ENCODE measurements around the gene CDC42EP4. TPM values are rescaled to one million over a fixed set of nuclear protein-coding genes. Genes with fewer than 3 reads are reported as not detected.

The CDC42EP4 gene, protein sequence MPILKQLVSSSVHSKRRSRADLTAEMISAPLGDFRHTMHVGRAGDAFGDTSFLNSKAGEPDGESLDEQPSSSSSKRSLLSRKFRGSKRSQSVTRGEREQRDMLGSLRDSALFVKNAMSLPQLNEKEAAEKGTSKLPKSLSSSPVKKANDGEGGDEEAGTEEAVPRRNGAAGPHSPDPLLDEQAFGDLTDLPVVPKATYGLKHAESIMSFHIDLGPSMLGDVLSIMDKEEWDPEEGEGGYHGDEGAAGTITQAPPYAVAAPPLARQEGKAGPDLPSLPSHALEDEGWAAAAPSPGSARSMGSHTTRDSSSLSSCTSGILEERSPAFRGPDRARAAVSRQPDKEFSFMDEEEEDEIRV
- 10 to 100 TPM; 22.0 to 87.6 (median 32.1) TPM for total RNA-seq
- polyA plus RNA-seq, result 10 to 100 TPM; 18.6 to 32.8 TPM
- long read RNA-seq, donor 1, transcript CDC42EP4-205 (2 exons, 1,022 nt), result minor isoform, 5 of 156 reads
- long read RNA-seq, donor 1, transcript CDC42EP4-201 (2 exons, 3,272 nt), result major isoform, 81 of 156 reads
- long read RNA-seq, donor 1, partial matches to known transcripts, result 0 of 156 reads
- long read RNA-seq, donor 1, other reads (novel, unspliced or antisense), result 70 of 156 reads
- long read RNA-seq, donor 2, transcript CDC42EP4-201 (2 exons, 3,272 nt), result major isoform, 53 of 97 reads
- long read RNA-seq, donor 2, partial matches to known transcripts, result 0 of 97 reads
- long read RNA-seq, donor 2, other reads (novel, unspliced or antisense), result 39 of 97 reads
- long read RNA-seq, donor 3, transcript CDC42EP4-205 (2 exons, 1,022 nt), result minor isoform, 9 of 235 reads
- long read RNA-seq, donor 3, transcript CDC42EP4-201 (2 exons, 3,272 nt), result major isoform, 128 of 235 reads
- long read RNA-seq, donor 3, partial matches to known transcripts, result 0 of 235 reads
- long read RNA-seq, donor 3, other reads (novel, unspliced or antisense), result 98 of 235 reads

DNA sequence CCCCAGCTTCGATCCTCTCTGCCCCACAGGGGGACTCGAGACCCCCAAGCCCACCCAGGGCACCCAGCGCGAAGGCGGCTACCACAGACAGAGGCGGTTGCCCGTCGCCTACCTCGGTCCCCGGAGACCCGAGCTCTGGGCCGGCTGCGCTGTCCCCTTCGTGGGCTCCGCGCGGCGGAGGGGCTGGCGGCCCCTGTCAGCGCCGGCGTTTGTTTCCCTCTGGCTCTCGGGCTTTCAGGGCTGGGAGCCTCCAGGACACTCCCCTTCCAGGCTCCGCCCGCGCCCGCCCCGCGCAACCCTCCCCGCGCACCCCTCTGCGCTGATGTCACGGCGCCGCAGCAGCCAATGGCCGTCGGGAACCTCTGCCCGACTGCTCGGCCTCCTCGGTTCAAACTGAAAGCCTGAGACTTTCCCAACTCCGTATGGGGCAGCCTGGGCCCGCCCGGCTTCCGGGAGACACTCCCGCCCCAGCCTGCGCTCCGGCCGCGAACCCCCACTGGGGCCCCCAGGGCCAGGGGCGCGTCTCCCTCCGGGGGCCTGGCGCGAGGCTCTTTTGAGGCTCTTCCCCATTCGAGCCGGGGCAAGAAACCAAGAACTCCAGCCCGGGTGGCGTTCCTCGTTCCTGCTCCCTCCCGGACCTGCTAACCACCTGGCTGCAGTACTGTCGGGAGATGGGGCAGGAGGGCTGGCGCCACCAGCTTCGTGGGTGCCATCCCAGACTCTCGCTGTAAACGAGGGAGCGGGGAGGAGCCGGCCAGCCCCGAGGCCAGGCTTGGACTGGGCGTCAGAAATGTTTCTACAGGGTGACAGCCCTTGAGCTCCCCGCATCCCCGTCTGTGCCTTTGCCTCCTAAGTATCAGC lies at the start of gene CDC42EP4:
Gene CDC42EP4 (minus strand): TSS at position 221 of the 861 bp plus-strand sequence. CDS start 25,501 bp downstream, outside the sequence.
- no peaks in the 10 kb centered on the region for H3K9me3 ChIP-seq
- intact Hi-C loops (cut with DNase I), result loop anchor here in 8 of 10 donors (2.0 to 10.0 kb wide), 8 partner anchors 27 to 120 kb away; partner anchors contain the start of gene COG1 (in 1 of the 8)
- DNase-seq (peak; percentile 96 to 97), ATAC-seq (peak; percentile 90 to 95 (median 93))
- H3K27ac ChIP-seq, result peak within 1 kb of the TSS; percentile 97 to 99 (median 99)
- H3K36me3 ChIP-seq, result peaks cover 0 to under 1% (median 0%) of the 10 kb centered on the region in 9 donors
- H3K27me3 ChIP-seq, result no peaks in the 10 kb centered on the region
- peaks cover 20 to 46% (median 43%) of the 10 kb centered on the region in 9 donors for H3K4me1 ChIP-seq
- WGBS, 2 donors, result 1% methylated on average over 70 to 71 of the region's 71 CpGs
- TF ChIP-seq, protein P1, sequence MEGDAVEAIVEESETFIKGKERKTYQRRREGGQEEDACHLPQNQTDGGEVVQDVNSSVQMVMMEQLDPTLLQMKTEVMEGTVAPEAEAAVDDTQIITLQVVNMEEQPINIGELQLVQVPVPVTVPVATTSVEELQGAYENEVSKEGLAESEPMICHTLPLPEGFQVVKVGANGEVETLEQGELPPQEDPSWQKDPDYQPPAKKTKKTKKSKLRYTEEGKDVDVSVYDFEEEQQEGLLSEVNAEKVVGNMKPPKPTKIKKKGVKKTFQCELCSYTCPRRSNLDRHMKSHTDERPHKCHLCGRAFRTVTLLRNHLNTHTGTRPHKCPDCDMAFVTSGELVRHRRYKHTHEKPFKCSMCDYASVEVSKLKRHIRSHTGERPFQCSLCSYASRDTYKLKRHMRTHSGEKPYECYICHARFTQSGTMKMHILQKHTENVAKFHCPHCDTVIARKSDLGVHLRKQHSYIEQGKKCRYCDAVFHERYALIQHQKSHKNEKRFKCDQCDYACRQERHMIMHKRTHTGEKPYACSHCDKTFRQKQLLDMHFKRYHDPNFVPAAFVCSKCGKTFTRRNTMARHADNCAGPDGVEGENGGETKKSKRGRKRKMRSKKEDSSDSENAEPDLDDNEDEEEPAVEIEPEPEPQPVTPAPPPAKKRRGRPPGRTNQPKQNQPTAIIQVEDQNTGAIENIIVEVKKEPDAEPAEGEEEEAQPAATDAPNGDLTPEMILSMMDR (IDR thresholded peaks at IDR 0.05), result no peak
- H3K4me3 ChIP-seq, result peak within 1 kb of the TSS; percentile 86 to 100 (median 97)

DNA sequence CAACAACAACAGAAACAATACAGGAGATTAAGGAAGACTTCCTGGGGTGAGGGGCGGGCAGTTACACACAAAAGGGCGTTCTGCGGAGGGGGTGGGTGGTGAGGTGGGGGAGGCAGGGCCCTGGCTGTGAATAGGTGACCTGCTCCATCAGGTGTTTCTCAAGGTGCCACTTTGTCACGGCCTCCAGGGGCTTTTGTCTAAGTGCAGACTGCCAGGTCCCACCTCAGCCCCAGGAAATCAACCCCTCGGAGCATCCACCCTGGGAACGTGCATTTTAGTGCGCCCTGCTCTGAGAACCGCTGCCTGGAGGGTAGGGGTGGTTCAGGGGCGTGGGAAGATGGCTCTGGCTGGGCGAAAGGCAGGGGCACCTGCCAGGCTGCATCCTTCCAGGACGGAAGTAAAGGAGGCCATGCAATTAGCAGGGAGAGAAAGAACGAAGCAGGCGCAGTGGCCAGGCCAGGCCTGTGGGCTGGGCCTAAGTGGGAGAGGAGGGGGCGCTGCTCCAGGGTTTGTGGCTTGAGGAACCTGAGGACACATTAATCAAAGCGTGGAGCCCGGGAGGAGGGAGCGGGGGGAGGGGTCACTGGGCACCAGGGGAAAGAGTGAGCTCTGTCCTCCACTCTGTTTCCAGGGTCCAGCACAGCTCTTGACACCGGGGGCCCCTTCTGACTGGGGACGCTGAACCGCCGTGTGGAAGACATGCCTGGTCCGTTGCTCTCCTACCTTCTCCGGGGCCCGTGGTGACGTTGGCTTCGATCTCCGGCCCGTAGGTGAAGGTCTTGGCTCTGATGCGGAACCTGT lies 49.4 kb upstream of the CDC42EP4 start:
- intact Hi-C loops (cut with DNase I), result loop anchor here in 4 of 10 donors (10.0 kb wide), 2 partner anchors 46 to 636 kb away; partner anchors contain the start of gene CDC42EP4 (in 2 of the 4)
- TF ChIP-seq, protein P1 (IDR thresholded peaks at IDR 0.05), result no peak
- no peak overlapping the region for H3K27ac ChIP-seq
- ATAC-seq (no peak), DNase-seq (no peak)
- H3K27me3 ChIP-seq, result no peaks in the 10 kb centered on the region
- H3K4me1 ChIP-seq, result peaks cover 10 to 50% (median 35%) of the 10 kb centered on the region in 9 donors
- WGBS, 2 donors, result 79 to 82% methylated on average over 29 of the region's 29 CpGs
- H3K9me3 ChIP-seq, result no peaks in the 10 kb centered on the region
- H3K4me3 ChIP-seq, result no peak overlapping the region
- H3K36me3 ChIP-seq, result no peaks in the 10 kb centered on the region

- TF ChIP-seq, protein P1 (IDR thresholded peaks at IDR 0.05), result peak in 3 of 9 donors; percentile 17 to 23 (median 17)
- Histone ChIP-seq H3K9me3 (no peaks in the 10 kb centered on the region), H3K4me3 (no peak overlapping the region), H3K27me3 (no peaks in the 10 kb centered on the region), H3K27ac (peak overlapping the region in 1 of 10 donors; percentile 34), H3K4me1 (peaks cover 4 to 43% (median 28%) of the 10 kb centered on the region in 9 donors), H3K36me3 (no peaks in the 10 kb centered on the region)
- WGBS, 2 donors, result 47 to 63% methylated on average over 7 of the region's 7 CpGs
- ATAC-seq (peak in 6 of 8 donors; percentile 21 to 78 (median 56)), DNase-seq (peak in 1 of 2 donors; percentile 64)
- intact Hi-C loops (cut with DNase I), result loop anchor here in 4 of 10 donors (10.0 kb wide), 2 partner anchors 45 to 635 kb away; partner anchors contain the start of gene CDC42EP4 (in 2 of the 4)
These were observed 48.2 kb upstream of the CDC42EP4 start for GRCh38 chr17:73359987-73360410.
